HG02623 (cell line): ENCODE data around the gene LMAN2.
A peak's percentile ranks its signal among the peaks of the same experiment; 100 is the strongest.
"Not testable (repeated sequence)": the region's sequence is repeated elsewhere in the genome, so short reads cannot be mapped to it uniquely, and the experiment has no call there.

Experiments used
- ATAC-seq: cut with Tn5 transposase; IDR thresholded peaks from one replicate; pipeline ENCODE4 v1.9.1; 2021; ENCODE audit warnings: moderate library complexity; ENCODE audit not compliant: unreplicated experiment

LMAN2 gene

DNA sequence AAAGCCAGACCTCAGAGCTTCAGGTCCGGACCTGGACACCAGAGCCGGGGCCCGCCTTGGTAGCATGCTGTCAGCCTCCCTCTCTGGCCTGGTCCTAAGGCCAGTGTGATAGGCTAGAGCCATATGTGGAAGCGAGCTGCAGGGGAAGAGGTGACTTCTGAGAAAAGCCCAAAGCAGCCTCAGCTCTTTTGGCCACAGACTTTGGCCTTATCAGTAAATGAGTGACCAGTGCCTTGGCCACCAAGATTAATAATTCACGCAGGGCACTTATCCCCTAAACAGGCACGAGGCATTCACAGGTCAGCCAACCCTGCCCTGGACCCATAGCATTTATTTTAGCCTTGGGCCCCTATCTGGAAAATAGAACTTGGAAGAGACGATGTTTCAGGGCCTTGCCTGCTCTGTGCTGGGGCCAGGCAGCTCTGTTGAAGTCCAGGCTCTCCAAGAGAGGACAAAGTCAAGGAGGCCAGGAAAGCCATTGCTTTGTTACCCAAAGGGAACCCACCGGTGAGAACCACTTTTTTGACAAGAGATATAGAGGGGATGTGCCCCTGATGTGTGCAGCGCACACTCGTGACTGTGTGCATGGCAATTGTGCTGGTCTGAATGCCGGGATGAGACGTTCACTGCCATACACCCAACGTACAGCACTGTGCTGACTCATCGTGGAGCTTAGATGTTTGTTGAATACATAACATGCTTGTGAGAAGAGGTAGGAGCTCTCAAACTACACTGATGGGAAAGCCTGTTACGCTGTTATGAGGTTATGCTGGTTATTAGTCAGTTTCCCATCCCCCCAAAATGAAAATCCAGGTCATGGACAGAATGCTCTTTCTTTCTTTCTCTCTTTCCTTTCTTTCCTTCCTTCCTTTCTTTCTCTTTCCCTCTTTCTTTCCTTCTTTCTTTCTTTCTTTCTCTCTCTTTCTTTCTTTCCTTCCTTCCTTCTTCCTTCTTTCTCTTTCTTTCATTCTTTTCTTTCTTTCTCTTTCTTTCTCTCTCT lies 27.7 kb upstream of the LMAN2 start:
- no peak for ATAC-seq

GRCh38 chr5:177377851-177378776 lies 26.6 kb upstream of the LMAN2 start:
- no peak for ATAC-seq

- ATAC-seq, result no peak
Measured at GRCh38 chr5:177376107-177376506, 24.6 kb upstream of the LMAN2 start.

DNA sequence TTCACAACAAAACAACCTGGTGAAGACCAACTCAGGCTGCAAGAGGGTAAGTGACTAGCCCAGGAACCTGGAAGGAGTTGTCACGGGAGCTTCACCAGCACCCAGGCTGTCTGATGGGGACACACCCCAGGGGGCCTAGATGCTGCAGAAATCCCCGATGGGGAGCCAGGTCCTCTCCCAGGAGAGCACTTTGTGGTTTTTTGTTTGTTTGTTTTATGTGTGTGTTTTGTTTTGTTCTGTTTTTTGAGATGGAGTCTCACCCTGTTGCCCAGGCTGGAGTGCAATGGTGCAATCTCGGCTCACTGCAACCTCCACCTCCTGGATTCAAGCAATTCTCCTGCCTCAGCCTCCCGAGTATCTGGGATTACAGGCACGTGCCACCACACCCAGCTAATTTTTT lies 24.0 kb upstream of the LMAN2 start:
- ATAC-seq, result not testable (repeated sequence)

DNA sequence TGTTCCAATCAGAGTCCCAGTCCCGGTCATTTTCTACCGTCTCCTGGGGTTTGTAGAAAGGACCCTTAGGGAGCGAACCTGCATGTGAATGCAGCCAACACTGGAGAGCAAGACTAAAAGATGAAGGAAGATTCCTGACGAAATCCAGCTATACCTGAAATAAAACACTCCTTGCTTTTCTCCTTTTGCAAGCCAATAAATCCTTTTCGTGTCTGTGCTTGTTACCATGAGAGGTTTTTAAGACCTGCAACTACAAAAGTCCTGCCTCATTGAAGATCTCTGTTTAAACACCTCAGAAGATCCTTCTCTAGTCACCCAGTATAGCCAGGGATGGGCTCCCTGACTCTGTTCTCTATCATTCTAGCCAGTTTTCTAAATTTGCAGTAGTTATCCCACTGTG lies 22.7 kb upstream of the LMAN2 start:
- ATAC-seq, result no peak

- ATAC-seq, result no peak
Measured at GRCh38 chr5:177373806-177374205, 22.3 kb upstream of the LMAN2 start.

DNA sequence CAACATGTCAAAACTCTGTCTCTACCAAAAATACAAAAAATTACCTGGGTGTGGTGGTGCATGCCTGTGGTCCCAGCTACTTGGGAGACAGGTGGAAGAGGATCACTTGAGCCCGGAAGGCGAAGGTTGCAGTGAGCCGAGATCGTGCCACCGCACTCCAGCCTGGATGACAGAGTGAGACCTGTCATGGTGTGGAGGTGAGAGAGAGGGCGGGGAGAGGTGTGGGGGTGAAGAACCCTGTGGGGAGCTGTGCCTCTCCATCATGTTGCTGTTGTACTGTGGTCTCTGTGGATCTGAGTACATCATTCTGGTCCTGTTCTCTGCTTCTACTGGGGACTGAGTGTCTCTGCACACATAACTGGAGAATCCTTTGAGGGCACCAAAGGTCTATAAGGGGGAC lies 21.4 kb upstream of the LMAN2 start:
- no peak for ATAC-seq

GRCh38 chr5:177372034-177372896 lies 20.8 kb upstream of the LMAN2 start:
- no peak for ATAC-seq

- ATAC-seq, result no peak
Measured at GRCh38 chr5:177371120-177372033, 19.9 kb upstream of the LMAN2 start.

DNA sequence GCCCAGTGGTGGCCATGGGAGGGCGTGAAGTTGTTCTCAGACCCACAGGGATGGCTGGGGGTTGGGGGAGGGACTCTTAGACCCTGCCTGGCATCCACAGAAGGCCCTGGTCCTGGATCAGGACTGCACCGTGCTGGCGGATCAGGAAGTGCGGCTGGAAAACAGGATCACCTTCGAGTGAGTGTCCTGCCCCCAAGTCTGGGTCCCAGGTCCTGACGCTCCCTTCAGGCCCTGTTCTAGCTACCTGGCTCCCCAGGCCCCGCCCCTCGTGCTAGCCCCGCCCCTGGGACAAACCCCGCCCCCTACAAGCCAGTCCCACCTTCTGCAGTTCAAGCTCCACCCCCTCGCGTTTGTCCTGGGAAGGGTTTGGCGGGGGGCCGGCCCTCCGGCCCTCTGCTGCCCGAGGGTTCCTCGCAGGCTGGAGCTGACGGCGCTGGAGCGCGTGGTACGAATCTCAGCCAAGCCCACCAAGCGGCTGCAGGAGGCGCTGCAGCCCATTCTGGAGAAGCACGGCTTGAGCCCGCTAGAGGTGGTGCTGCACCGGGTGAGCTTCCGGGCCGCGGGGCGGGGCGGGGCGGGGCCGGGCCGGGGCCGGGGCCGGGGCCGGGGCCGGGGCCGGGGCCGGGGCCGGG lies 19.1 kb upstream of the LMAN2 start:
- peak; percentile 59 for ATAC-seq

DNA sequence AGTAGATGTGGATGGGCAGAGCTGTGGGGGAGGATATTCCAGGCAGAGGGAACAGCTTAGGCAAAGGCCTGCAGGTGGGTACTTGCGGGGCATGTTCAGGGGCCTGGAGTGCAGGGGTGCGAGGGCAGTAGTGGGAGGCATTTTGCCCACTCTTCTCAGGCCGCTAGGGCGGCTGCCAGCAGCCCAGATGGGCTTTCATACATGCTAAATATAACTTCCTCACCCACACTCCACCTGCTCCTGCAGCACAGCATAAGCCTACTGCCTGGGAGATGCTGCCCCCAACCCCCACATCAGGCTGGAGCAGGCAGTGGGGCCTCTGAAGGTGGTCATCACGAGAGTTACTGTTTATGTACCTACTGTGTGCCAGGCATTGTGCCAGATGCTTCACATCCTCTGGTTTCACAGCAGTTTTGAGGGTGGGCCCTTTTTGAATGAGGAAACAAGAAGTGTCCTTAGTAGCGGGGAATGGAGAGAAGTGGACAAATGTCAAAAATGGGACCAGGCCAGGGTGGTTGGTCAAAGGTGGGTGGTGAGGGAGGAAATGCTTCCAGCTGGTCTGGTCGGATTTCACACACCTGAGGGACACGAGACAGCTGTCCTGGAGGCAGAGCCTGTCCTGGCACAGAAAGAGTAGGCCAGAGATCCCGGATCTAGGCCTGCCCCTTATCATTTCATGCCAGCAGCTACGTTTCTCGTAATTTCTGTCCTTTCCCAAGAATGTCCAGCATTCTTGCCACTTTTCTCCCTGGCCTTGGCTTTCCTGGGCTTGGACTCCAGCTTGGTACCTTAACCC lies 18.4 kb upstream of the LMAN2 start:
- ATAC-seq, result no peak

DNA sequence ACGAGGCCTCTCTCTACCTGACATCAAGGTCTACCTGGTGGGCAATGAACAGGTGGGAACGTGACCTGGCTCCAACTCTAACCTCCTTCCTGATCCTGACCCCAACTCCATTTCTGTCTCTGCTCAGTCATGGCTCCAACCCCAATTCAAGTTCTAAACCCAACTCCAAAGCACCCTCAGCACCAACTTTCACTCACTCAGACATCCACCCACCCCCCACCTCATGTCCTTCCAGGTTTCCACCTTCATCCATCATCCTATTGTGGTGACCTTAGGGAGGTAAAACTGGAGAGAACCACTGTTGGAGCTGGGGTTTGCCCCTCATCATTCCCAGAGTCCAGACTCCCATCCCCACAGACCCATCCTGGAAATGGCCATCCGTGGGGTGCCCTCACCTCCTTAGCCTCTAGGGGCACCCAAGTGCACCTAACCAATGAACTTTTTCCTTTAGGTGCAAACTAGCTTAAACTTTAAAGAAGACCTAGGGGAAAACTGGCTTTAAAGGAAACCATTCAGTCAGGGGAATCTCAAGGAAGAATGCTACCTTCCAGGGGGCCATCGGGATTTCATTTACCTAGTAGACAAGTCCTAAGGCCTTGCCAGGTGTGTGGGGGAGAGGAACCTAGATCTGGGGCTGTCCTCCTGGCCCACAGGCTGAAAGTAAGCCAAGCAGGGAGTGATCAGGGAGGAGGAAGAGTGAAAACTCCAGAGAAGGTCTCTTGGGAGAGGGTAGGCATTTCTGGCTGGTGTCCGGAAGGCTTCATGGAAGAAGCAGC lies 17.6 kb upstream of the LMAN2 start:
- no peak for ATAC-seq

- ATAC-seq, result no peak
Measured at GRCh38 chr5:177367981-177368868, 16.8 kb upstream of the LMAN2 start.

- ATAC-seq, result no peak
Measured at GRCh38 chr5:177367323-177367848, 15.9 kb upstream of the LMAN2 start.

DNA sequence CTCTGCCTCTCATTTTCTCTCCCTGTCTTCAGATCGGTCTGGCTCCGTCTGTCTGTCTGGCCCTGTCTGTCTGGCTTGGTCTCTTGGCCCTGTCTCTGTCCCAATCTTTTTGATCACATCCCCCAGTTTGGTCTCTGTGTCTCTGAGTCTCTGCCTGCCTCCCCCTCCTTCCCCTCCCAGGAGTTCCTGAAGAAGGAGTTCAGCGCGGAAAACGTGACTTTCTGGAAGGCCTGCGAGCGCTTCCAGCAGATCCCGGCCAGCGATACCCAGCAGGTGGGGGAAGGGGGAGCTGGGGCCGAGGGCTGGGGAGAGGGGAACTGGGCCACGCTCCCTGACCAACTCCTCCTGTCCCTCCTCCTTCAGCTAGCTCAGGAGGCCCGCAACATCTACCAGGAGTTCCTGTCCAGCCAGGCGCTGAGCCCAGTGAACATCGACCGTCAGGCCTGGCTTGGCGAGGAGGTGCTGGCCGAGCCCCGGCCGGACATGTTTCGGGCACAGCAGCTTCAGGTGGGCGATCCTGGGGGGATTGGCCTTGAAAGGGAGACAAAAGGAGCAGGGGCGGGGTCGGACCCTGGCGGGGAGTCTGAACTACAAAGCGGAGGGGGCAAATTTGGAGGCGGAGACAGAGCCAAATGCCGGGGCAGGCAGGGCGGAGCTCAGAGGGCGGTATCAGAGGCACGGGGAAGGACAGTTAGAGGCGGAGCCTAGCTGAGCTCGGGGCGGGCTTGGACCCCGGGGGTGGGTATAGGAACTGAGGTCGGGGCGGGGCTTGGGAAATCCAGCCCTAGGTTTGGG lies 15.3 kb upstream of the LMAN2 start:
- no peak for ATAC-seq
